Stimulated activated effector memory CD8-positive, alpha-beta T cell treated with anti-CD3 and anti-CD28 coated beads, Interleukin-12 subunit alpha, Interleukin-12 subunit beta, amount 100 ng/mL, for 72 hours (primary cell): ENCODE data around the gene FRMD4A.

ENCODE experiments used
- ATAC-seq: fragments of 150-1000 bp; cut with Tn5 transposase; 2 replicates; pipeline ENCODE4 v1.10.0; 2021
- DNase-seq, 2 donors: peaks; one replicate each; pipeline ENCODE4 v3.0.0; 2021 to 2022; ENCODE audit warnings: low spot score in 2 of 2
- H3K27ac Mint-ChIP-seq: one replicate; pipeline ENCODE4 v1.8.0; 2022; ENCODE audit warnings: mild to moderate bottlenecking, mixed read lengths
- H3K36me3 Mint-ChIP-seq: one replicate; pipeline ENCODE4 v1.8.0; 2022; ENCODE audit warnings: mild to moderate bottlenecking, mixed read lengths
- H3K4me1 Mint-ChIP-seq: one replicate; pipeline ENCODE4 v1.8.0; 2022; ENCODE audit warnings: mixed read lengths
- H3K4me3 Mint-ChIP-seq: one replicate; pipeline ENCODE4 v1.8.0; 2022; ENCODE audit warnings: mild to moderate bottlenecking, mixed read lengths
- H3K9me3 Mint-ChIP-seq: one replicate; pipeline ENCODE4 v1.8.0; 2022; ENCODE audit warnings: mixed read lengths

Gene FRMD4A

DNA sequence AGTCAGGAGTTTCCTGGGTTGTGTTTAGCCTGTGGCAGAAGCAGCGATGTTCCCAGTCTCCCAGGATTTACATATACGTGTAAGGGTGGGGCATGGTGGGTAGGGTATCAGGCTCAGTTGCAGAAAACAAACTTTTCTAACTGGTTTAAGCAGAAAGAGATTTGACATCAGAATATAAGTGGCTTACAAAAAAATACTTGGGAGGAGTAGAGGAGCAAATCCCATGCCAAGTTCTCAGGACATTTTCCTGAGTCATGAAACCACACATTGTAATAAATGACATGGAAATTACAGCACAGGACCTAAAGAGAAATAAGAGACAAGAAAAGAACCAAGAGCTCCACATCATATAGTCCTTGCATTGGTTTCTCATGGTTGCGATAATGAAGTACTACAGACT, 26.2 kb upstream of the FRMD4A start:
- DNase-seq (no peak), ATAC-seq (no peak)
- no peaks in the 10 kb centered on the region for H3K9me3 Mint-ChIP-seq
- H3K27ac Mint-ChIP-seq: no peak overlapping the region
- H3K4me1 Mint-ChIP-seq: no peaks in the 10 kb centered on the region
- H3K36me3 Mint-ChIP-seq: no peaks in the 10 kb centered on the region
- no peak overlapping the region for H3K4me3 Mint-ChIP-seq

- ATAC-seq: no peak
Measured at GRCh38 chr10:14355750-14356149, 25.0 kb upstream of the FRMD4A start.

GRCh38 chr10:14353291-14353913, 22.7 kb upstream of the FRMD4A start:
- DNase-seq: no peak
- Mint-ChIP-seq H3K36me3 (no peaks in the 10 kb centered on the region), H3K9me3 (no peaks in the 10 kb centered on the region), H3K27ac (no peak overlapping the region), H3K4me3 (no peak overlapping the region), H3K4me1 (no peaks in the 10 kb centered on the region)
- no peak for ATAC-seq

More at GRCh38 chr10:14355750-14356149, 25.0 kb upstream of the FRMD4A start:
- no peaks in the 10 kb centered on the region for H3K36me3 Mint-ChIP-seq
- DNase-seq: no peak
- H3K4me1 Mint-ChIP-seq: no peaks in the 10 kb centered on the region
- H3K9me3 Mint-ChIP-seq: no peaks in the 10 kb centered on the region
- no peak overlapping the region for H3K4me3 Mint-ChIP-seq
- no peak overlapping the region for H3K27ac Mint-ChIP-seq

- Mint-ChIP-seq H3K9me3 (no peaks in the 10 kb centered on the region), H3K27ac (no peak overlapping the region), H3K4me3 (no peak overlapping the region), H3K4me1 (no peaks in the 10 kb centered on the region), H3K36me3 (no peaks in the 10 kb centered on the region)
- DNase-seq (no peak), ATAC-seq (no peak)
Measured at GRCh38 chr10:14350006-14350405, 19.3 kb upstream of the FRMD4A start.

GRCh38 chr10:14349081-14349480, 18.4 kb upstream of the FRMD4A start:
- no peaks in the 10 kb centered on the region for H3K36me3 Mint-ChIP-seq
- DNase-seq (no peak), ATAC-seq (no peak)
- H3K27ac Mint-ChIP-seq: no peak overlapping the region
- H3K9me3 Mint-ChIP-seq: no peaks in the 10 kb centered on the region
- H3K4me1 Mint-ChIP-seq: no peaks in the 10 kb centered on the region
- H3K4me3 Mint-ChIP-seq: no peak overlapping the region

- no peak overlapping the region for H3K27ac Mint-ChIP-seq
- no peak for DNase-seq
- H3K4me1 Mint-ChIP-seq: peaks cover 5% of the 10 kb centered on the region
- no peaks in the 10 kb centered on the region for H3K9me3 Mint-ChIP-seq
- no peaks in the 10 kb centered on the region for H3K36me3 Mint-ChIP-seq
- no peak for ATAC-seq
- no peak overlapping the region for H3K4me3 Mint-ChIP-seq
Measured at GRCh38 chr10:14345262-14345661, 14.5 kb upstream of the FRMD4A start.

DNA sequence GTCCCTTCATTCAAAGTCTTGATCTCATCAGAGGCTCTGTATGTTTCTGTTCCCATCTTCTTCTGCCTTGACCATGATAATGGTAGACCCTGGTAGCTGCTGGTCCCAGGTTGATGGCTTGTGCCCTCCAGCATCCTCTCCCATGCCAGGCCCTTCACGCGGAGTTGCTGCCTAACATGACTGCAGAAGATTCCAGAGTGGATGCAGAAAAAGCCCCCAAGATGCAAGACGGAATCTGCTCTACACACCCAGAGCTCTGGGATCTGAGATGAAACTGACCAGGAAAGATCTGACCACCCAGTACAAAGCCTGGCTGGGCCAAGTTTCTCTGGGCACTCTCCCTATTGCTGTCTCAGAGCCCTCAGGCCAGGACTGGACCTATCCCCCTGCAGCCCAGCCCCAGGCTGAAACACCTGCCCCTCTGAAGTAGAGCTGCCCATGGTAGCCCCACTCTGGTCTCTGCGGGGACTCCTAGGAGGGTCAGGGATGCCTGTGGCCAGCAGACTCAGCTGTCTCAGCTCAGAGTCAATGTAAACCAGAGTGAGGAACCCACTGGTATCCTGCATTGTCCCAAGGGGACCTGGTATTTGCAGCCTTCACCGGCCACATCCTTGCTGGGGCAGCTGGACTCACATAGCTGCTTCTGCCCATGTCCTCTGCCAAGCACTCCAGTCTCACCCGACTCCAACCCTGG, 9.5 kb upstream of the FRMD4A start:
- H3K9me3 Mint-ChIP-seq: no peaks in the 10 kb centered on the region
- ATAC-seq: no peak

DNA sequence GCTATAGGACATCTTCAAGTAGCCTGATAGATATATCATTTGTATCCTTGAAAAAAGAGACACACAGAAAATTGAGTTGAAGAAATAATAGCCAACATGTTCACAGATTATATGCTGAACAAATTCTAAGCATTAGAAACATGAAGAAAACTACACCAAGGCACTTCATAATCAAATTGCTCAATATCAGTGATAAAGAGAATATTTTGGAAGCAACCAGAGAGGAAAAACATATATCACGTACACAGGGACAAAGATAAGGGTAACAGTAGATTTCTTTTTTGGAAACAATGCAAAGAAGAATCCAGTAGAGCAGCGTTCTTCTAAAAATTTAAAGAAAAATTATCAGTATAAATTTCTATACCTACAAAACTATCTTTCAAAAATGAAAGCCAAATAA, 6.0 kb upstream of the FRMD4A start:
- Mint-ChIP-seq H3K36me3 (peaks cover 5% of the 10 kb centered on the region), H3K27ac (no peak overlapping the region), H3K9me3 (no peaks in the 10 kb centered on the region), H3K4me1 (no peaks in the 10 kb centered on the region), H3K4me3 (no peak overlapping the region)
- no peak for DNase-seq
- ATAC-seq: no peak

More for the DNA sequence above, 9.5 kb upstream of the FRMD4A start:
- peaks cover 5% of the 10 kb centered on the region for H3K4me1 Mint-ChIP-seq
- H3K36me3 Mint-ChIP-seq: peaks cover 5% of the 10 kb centered on the region
- H3K4me3 Mint-ChIP-seq: no peak overlapping the region
- no peak for DNase-seq
- H3K27ac Mint-ChIP-seq: no peak overlapping the region

- DNase-seq (no peak), ATAC-seq (no peak)
- Mint-ChIP-seq H3K36me3 (peaks cover 3% of the 10 kb centered on the region), H3K9me3 (no peaks in the 10 kb centered on the region), H3K4me3 (no peak overlapping the region), H3K4me1 (no peaks in the 10 kb centered on the region), H3K27ac (no peak overlapping the region)
Measured at GRCh38 chr10:14334771-14335170, 4.0 kb upstream of the FRMD4A start.

- Mint-ChIP-seq H3K9me3 (no peaks in the 10 kb centered on the region), H3K27ac (no peak overlapping the region), H3K4me3 (no peak overlapping the region), H3K4me1 (no peaks in the 10 kb centered on the region), H3K36me3 (no peaks in the 10 kb centered on the region)
- DNase-seq (no peak), ATAC-seq (no peak)
Measured at GRCh38 chr10:14333606-14334005, 2.9 kb upstream of the FRMD4A start.

GRCh38 chr10:14332903-14333302, 2.2 kb upstream of the FRMD4A start:
- ATAC-seq: no peak
- Mint-ChIP-seq H3K36me3 (no peaks in the 10 kb centered on the region), H3K27ac (no peak overlapping the region), H3K4me1 (no peaks in the 10 kb centered on the region), H3K4me3 (no peak overlapping the region), H3K9me3 (no peaks in the 10 kb centered on the region)
- no peak for DNase-seq

- H3K4me1 Mint-ChIP-seq: no peaks in the 10 kb centered on the region
- no peaks in the 10 kb centered on the region for H3K9me3 Mint-ChIP-seq
- no peak for DNase-seq
- no peak overlapping the region for H3K4me3 Mint-ChIP-seq
- no peak overlapping the region for H3K27ac Mint-ChIP-seq
- no peak for ATAC-seq
- no peaks in the 10 kb centered on the region for H3K36me3 Mint-ChIP-seq
Measured at GRCh38 chr10:14329746-14330173, 964 bp downstream of the FRMD4A start.

DNA sequence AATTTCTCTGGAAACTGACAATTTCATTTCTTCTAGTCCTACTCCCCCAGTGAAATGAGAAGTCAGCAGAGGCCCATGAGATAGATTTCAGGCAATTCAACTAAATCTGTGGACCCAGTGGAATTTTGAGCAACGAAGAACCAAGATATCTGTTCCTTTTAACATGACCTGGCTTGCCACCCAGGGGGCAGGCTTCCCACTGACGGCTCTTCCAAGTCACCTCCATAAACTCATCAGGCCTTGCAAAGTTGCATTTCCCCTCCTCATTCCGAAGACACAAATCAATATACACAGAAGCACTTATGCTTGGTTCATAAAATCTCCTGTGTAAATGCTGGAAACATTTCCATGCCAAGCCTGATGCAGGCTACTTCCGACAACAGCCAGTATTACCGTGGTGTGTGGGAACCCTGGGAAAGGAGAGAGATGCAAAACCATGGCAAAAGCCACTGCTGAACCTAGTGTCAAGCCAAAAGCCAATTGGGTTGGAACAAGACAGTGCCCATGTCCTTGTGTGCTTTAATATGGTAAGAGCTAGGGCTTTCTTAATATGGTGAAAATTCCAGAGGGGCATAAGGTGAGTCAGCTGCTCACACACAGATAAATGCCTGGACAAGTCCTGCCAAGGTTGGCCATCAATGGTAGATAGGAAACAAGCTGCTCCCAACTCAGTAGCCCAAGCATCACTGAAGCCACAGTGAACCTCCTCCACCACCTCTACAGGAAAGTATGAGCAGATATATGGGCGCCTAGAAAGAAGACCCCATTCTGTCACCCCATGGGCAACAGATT, 1.6 kb downstream of the FRMD4A start:
- DNase-seq: no peak
- Mint-ChIP-seq H3K9me3 (no peaks in the 10 kb centered on the region), H3K4me3 (no peak overlapping the region), H3K4me1 (no peaks in the 10 kb centered on the region), H3K27ac (no peak overlapping the region), H3K36me3 (no peaks in the 10 kb centered on the region)
- no peak for ATAC-seq

GRCh38 chr10:14327527-14327926, 3.2 kb downstream of the FRMD4A start:
- H3K36me3 Mint-ChIP-seq: no peaks in the 10 kb centered on the region
- H3K9me3 Mint-ChIP-seq: no peaks in the 10 kb centered on the region
- ATAC-seq (peak; percentile 28), DNase-seq (no peak)
- H3K27ac Mint-ChIP-seq: no peak overlapping the region
- H3K4me3 Mint-ChIP-seq: no peak overlapping the region
- H3K4me1 Mint-ChIP-seq: no peaks in the 10 kb centered on the region

DNA sequence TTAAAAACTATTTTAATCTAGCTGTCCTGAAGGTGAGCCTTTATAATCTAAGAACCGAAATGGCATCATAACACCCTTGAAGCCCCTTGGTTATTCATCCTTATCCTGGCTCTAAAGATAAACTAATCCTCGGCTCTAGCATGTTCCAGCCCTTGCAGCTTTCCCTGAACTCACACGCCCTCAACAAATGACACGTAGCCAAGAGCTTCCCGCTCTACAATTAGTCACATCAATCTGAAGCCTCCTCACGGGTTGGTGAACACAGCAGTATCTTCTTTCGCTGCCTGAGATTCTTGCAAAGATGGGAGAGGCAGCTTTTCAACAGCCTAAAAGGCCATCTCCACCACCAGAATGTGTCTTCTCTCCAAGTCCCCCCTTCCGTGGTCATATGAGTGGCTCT, 4.1 kb downstream of the FRMD4A start:
- no peak overlapping the region for H3K4me3 Mint-ChIP-seq
- no peaks in the 10 kb centered on the region for H3K36me3 Mint-ChIP-seq
- no peaks in the 10 kb centered on the region for H3K9me3 Mint-ChIP-seq
- DNase-seq: no peak
- H3K4me1 Mint-ChIP-seq: no peaks in the 10 kb centered on the region
- no peak overlapping the region for H3K27ac Mint-ChIP-seq
- no peak for ATAC-seq
